ENCODE results near the gene CCDC78. TPM values are rescaled to one million over a fixed set of nuclear protein-coding genes. Genes with fewer than 3 reads are reported as not detected.

Gene CCDC78
- total and polyA plus RNA-seq, 2 of the 13 experiments (the other 11 are each of a cell fraction or from before 2014, with no cell fraction given) = 0.53 to 1.5 TPM

DNA sequence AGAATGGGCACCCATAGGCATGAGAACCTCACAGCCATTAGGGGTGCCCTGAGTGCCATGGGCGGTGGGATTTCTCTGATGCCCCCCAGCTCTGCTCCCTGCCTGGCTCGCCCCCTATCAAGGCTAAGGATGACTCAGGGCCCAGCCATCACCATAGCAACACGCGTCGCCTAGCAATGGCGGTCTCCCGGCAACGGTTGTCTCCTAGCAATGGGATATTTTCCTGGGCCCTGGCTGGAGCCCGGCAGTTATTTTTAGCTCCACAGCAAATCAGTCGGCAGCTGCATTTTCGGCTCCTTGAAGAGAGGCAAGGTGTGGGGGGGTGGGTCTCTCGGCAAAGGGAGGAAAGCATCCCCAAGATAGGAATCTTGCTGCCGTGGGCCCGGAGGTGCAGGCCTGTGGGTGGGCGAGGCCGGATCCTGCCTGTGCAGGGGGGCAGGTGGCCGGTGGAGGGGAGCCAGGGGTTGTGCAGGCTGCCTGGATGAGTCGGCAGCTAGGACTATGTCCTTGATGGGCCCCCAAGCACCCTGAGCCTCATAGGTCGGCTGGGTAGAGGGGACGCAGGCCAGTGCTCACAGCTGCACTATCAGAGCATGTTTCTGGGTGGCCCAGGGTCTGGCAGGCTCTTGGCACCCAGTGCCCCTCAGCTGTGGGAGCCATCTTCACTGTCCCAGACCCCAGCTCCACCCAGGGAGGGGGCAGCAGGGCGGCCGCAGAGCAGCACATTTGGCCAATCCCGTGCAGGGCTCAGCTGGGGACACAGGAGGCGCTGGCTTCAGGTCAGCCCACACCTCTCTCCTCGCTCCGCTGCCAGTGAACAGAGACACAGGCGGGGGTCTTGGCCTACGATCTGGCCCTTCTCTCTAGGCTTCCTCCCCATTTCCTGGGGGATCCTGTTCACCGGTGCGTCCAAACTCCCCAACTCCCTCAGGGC lies 16.4 kb downstream of the CCDC78 start (continued):
- no peak for TF ChIP-seq AHDC1 (CRISPR knock-in tag; IDR thresholded peaks at IDR 0.05; ENCODE audit: borderline replicate concordance)
- TF ChIP-seq ETV5 (CRISPR knock-in tag; IDR thresholded peaks at IDR 0.05; ENCODE audit: borderline replicate concordance) = no peak
- TF ChIP-seq PPARG (CRISPR knock-in tag; conservative IDR thresholded peaks at IDR 0.05) = no peak
- 0 out of 2 replicates have a peak, but pooled peaks have one; percentile 63 for TF ChIP-seq U2AF2 (IDR thresholded peaks at IDR 0.05; ENCODE audit: low read depth, low read length)
- no peak for TF ChIP-seq ELF3 (CRISPR knock-in tag; IDR thresholded peaks at IDR 0.05)
- no peak for TF ChIP-seq ZNF557 (CRISPR knock-in tag; IDR thresholded peaks at IDR 0.05)
- no peak for TF ChIP-seq ARNTL (CRISPR knock-in tag; IDR thresholded peaks at IDR 0.05)
- TF ChIP-seq, protein P1, sequence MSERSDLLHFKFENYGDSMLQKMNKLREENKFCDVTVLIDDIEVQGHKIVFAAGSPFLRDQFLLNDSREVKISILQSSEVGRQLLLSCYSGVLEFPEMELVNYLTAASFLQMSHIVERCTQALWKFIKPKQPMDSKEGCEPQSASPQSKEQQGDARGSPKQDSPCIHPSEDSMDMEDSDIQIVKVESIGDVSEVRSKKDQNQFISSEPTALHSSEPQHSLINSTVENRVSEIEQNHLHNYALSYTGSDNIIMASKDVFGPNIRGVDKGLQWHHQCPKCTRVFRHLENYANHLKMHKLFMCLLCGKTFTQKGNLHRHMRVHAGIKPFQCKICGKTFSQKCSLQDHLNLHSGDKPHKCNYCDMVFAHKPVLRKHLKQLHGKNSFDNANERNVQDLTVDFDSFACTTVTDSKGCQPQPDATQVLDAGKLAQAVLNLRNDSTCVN (CRISPR knock-in tag; IDR thresholded peaks at IDR 0.05; ENCODE audit: borderline replicate concordance) = no peak
- TF ChIP-seq ELF1 (CRISPR knock-in tag; IDR thresholded peaks at IDR 0.05) = no peak
- TF ChIP-seq NFYC (CRISPR knock-in tag; IDR thresholded peaks at IDR 0.05) = no peak
- no peak for TF ChIP-seq ZNF772 (CRISPR knock-in tag; IDR thresholded peaks at IDR 0.05)
- no peak for TF ChIP-seq BORCS8-MEF2B (CRISPR knock-in tag; IDR thresholded peaks at IDR 0.05)
- TF ChIP-seq RFX3 (CRISPR knock-in tag; IDR thresholded peaks at IDR 0.05) = peak; percentile 90
- TF ChIP-seq CREB1 (IDR thresholded peaks at IDR 0.05) = no peak
- TF ChIP-seq CREB1 (CRISPR knock-in tag; IDR thresholded peaks at IDR 0.05) = no peak
- TF ChIP-seq, protein P2, sequence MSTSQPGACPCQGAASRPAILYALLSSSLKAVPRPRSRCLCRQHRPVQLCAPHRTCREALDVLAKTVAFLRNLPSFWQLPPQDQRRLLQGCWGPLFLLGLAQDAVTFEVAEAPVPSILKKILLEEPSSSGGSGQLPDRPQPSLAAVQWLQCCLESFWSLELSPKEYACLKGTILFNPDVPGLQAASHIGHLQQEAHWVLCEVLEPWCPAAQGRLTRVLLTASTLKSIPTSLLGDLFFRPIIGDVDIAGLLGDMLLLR (CRISPR knock-in tag; IDR thresholded peaks at IDR 0.05) = no peak
- no peak for TF ChIP-seq ZNF12 (CRISPR knock-in tag; IDR thresholded peaks at IDR 0.05)
- TF ChIP-seq MXI1 (IDR thresholded peaks at IDR 0.05; ENCODE audit: borderline replicate concordance, low read depth, low read length) = peak; percentile 99
- no peak for TF ChIP-seq ZNF317 (CRISPR knock-in tag; IDR thresholded peaks at IDR 0.05)
